Measurements from ENCODE around the gene PHACTR3.

Gene PHACTR3

GRCh38 chr20:59631751-59632540 lies 27.6 kb downstream of the PHACTR3 start:
- no peak for DNase-seq (ENCODE audit: low spot score)
- TF ChIP-seq CTCF (IDR thresholded peaks at IDR 0.05; ENCODE audit: extremely low read depth, missing control alignments): no peak

- TF ChIP-seq CTCF (IDR thresholded peaks at IDR 0.05; ENCODE audit: extremely low read depth, missing control alignments): no peak
- no peak for DNase-seq (ENCODE audit: low spot score)
Observed at GRCh38 chr20:59632541-59633113, 28.3 kb downstream of the PHACTR3 start.

GRCh38 chr20:59633656-59634251 lies 29.4 kb downstream of the PHACTR3 start:
- DNase-seq (ENCODE audit: low spot score): no peak
- no peak for TF ChIP-seq CTCF (IDR thresholded peaks at IDR 0.05; ENCODE audit: extremely low read depth, missing control alignments)

- DNase-seq (ENCODE audit: low spot score): no peak
- TF ChIP-seq CTCF (IDR thresholded peaks at IDR 0.05; ENCODE audit: extremely low read depth, missing control alignments): no peak
Observed at GRCh38 chr20:59634435-59635005, 30.2 kb downstream of the PHACTR3 start.

- TF ChIP-seq CTCF (IDR thresholded peaks at IDR 0.05; ENCODE audit: extremely low read depth, missing control alignments): no peak
Observed at GRCh38 chr20:59636766-59637370, 32.5 kb downstream of the PHACTR3 start.

GRCh38 chr20:59640267-59640666 lies 35.9 kb downstream of the PHACTR3 start:
- no peak for DNase-seq (ENCODE audit: low spot score)
- no peak for TF ChIP-seq CTCF (IDR thresholded peaks at IDR 0.05; ENCODE audit: extremely low read depth, missing control alignments)

More at GRCh38 chr20:59636766-59637370, 32.5 kb downstream of the PHACTR3 start:
- DNase-seq (ENCODE audit: low spot score): no peak

Data from GM20000 (cell line).